Measurements from ENCODE around the gene MANBA. TPM values are rescaled to one million over a fixed set of nuclear protein-coding genes. Genes with fewer than 3 reads are reported as not detected.

MANBA gene
- total RNA-seq, 1 experiment from 2014 or later: 91.6 TPM

GRCh38 chr4:102642631-102643298, 118.0 kb downstream of the MANBA start:
- Histone ChIP-seq H3K4me1 (ENCODE audit: low read length) (no peaks in the 10 kb centered on the region), H3K4me2 (ENCODE audit: low read depth, low read length, poor library complexity, severe bottlenecking) (no peak overlapping the region), H3K4me3 (ENCODE audit: low read length) (no peak overlapping the region), H3K9me2 (replicated peaks; ENCODE audit: insufficient read depth, low read length) (no peaks in the 10 kb centered on the region), H3K9ac (ENCODE audit: low read length) (no peak overlapping the region), H3K36me3 (ENCODE audit: insufficient read depth, low read length) (peaks cover 11% of the 10 kb centered on the region; the same call in 1 of the 2 replicates), H3K27ac (ENCODE audit: low read length) (no peak overlapping the region), H3K27me3 (ENCODE audit: low read length) (no peaks in the 10 kb centered on the region), H4K20me1 (ENCODE audit: insufficient read depth, low read depth, low read length) (no peaks in the 10 kb centered on the region), H3K9me3 (ENCODE audit: low read length) (no peaks in the 10 kb centered on the region), H3K79me2 (ENCODE audit: low read length) (0 out of 2 replicates have a peak, but pooled peaks cover 2% of the 10 kb centered on the region), H2AFZ (ENCODE audit: low read length) (no peak overlapping the region)
- no peak for DNase-seq

- Histone ChIP-seq H3K27ac (ENCODE audit: low read length) (no peak overlapping the region), H3K36me3 (ENCODE audit: insufficient read depth, low read length) (peaks cover 9% of the 10 kb centered on the region; the same call in 1 of the 2 replicates), H3K9me2 (replicated peaks; ENCODE audit: insufficient read depth, low read length) (no peaks in the 10 kb centered on the region), H2AFZ (ENCODE audit: low read length) (no peak overlapping the region), H3K9me3 (ENCODE audit: low read length) (no peaks in the 10 kb centered on the region), H3K4me3 (ENCODE audit: low read length) (no peak overlapping the region), H3K79me2 (ENCODE audit: low read length) (0 out of 2 replicates have a peak, but pooled peaks cover 2% of the 10 kb centered on the region), H3K27me3 (ENCODE audit: low read length) (no peaks in the 10 kb centered on the region), H3K9ac (ENCODE audit: low read length) (no peak overlapping the region), H3K4me2 (ENCODE audit: low read depth, low read length, poor library complexity, severe bottlenecking) (no peak overlapping the region), H4K20me1 (ENCODE audit: insufficient read depth, low read depth, low read length) (no peaks in the 10 kb centered on the region), H3K4me1 (ENCODE audit: low read length) (no peaks in the 10 kb centered on the region)
- no peak for DNase-seq
Measured at GRCh38 chr4:102641793-102642192, 119.0 kb downstream of the MANBA start.

GRCh38 chr4:102640669-102641068, 120.1 kb downstream of the MANBA start:
- Histone ChIP-seq H4K20me1 (ENCODE audit: insufficient read depth, low read depth, low read length) (no peaks in the 10 kb centered on the region), H3K4me3 (ENCODE audit: low read length) (no peak overlapping the region), H3K4me2 (ENCODE audit: low read depth, low read length, poor library complexity, severe bottlenecking) (no peak overlapping the region), H3K9ac (ENCODE audit: low read length) (no peak overlapping the region), H3K27me3 (ENCODE audit: low read length) (no peaks in the 10 kb centered on the region), H2AFZ (ENCODE audit: low read length) (no peak overlapping the region), H3K27ac (ENCODE audit: low read length) (no peak overlapping the region), H3K4me1 (ENCODE audit: low read length) (no peaks in the 10 kb centered on the region), H3K36me3 (ENCODE audit: insufficient read depth, low read length) (0 out of 2 replicates have a peak, but pooled peaks cover 3% of the 10 kb centered on the region), H3K9me2 (replicated peaks; ENCODE audit: insufficient read depth, low read length) (no peaks in the 10 kb centered on the region), H3K9me3 (ENCODE audit: low read length) (no peaks in the 10 kb centered on the region), H3K79me2 (ENCODE audit: low read length) (no peaks in the 10 kb centered on the region)
- no peak for DNase-seq

- Histone ChIP-seq H3K27me3 (ENCODE audit: low read length) (no peaks in the 10 kb centered on the region), H3K4me1 (ENCODE audit: low read length) (no peaks in the 10 kb centered on the region), H3K4me3 (ENCODE audit: low read length) (no peak overlapping the region), H3K4me2 (ENCODE audit: low read depth, low read length, poor library complexity, severe bottlenecking) (no peak overlapping the region), H3K79me2 (ENCODE audit: low read length) (no peaks in the 10 kb centered on the region), H2AFZ (ENCODE audit: low read length) (no peak overlapping the region), H3K9me3 (ENCODE audit: low read length) (no peaks in the 10 kb centered on the region), H3K27ac (ENCODE audit: low read length) (no peak overlapping the region), H3K9ac (ENCODE audit: low read length) (no peak overlapping the region), H3K9me2 (replicated peaks; ENCODE audit: insufficient read depth, low read length) (no peaks in the 10 kb centered on the region), H4K20me1 (ENCODE audit: insufficient read depth, low read depth, low read length) (no peaks in the 10 kb centered on the region), H3K36me3 (ENCODE audit: insufficient read depth, low read length) (no peaks in the 10 kb centered on the region)
- no peak for DNase-seq
Measured at GRCh38 chr4:102639598-102639997, 121.2 kb downstream of the MANBA start.

GRCh38 chr4:102638621-102639020, 122.1 kb downstream of the MANBA start:
- Histone ChIP-seq H3K4me2 (ENCODE audit: low read depth, low read length, poor library complexity, severe bottlenecking) (no peak overlapping the region), H3K27ac (ENCODE audit: low read length) (no peak overlapping the region), H3K4me3 (ENCODE audit: low read length) (no peak overlapping the region), H3K9me2 (replicated peaks; ENCODE audit: insufficient read depth, low read length) (no peaks in the 10 kb centered on the region), H3K79me2 (ENCODE audit: low read length) (no peaks in the 10 kb centered on the region), H3K9ac (ENCODE audit: low read length) (no peak overlapping the region), H2AFZ (ENCODE audit: low read length) (no peak overlapping the region), H3K27me3 (ENCODE audit: low read length) (no peaks in the 10 kb centered on the region), H3K36me3 (ENCODE audit: insufficient read depth, low read length) (no peaks in the 10 kb centered on the region), H3K4me1 (ENCODE audit: low read length) (no peaks in the 10 kb centered on the region), H3K9me3 (ENCODE audit: low read length) (no peaks in the 10 kb centered on the region), H4K20me1 (ENCODE audit: insufficient read depth, low read depth, low read length) (no peaks in the 10 kb centered on the region)
- DNase-seq: no peak

- Histone ChIP-seq H3K9ac (ENCODE audit: low read length) (no peak overlapping the region), H3K27ac (ENCODE audit: low read length) (no peak overlapping the region), H3K9me2 (replicated peaks; ENCODE audit: insufficient read depth, low read length) (no peaks in the 10 kb centered on the region), H3K4me1 (ENCODE audit: low read length) (no peaks in the 10 kb centered on the region), H3K4me3 (ENCODE audit: low read length) (no peak overlapping the region), H3K27me3 (ENCODE audit: low read length) (no peaks in the 10 kb centered on the region), H2AFZ (ENCODE audit: low read length) (no peak overlapping the region), H3K36me3 (ENCODE audit: insufficient read depth, low read length) (no peaks in the 10 kb centered on the region), H4K20me1 (ENCODE audit: insufficient read depth, low read depth, low read length) (no peaks in the 10 kb centered on the region), H3K4me2 (ENCODE audit: low read depth, low read length, poor library complexity, severe bottlenecking) (no peak overlapping the region), H3K79me2 (ENCODE audit: low read length) (no peaks in the 10 kb centered on the region), H3K9me3 (ENCODE audit: low read length) (no peaks in the 10 kb centered on the region)
- no peak for DNase-seq
Measured at GRCh38 chr4:102637391-102637790, 123.4 kb downstream of the MANBA start.

- H3K79me2 ChIP-seq (ENCODE audit: low read length): no peaks in the 10 kb centered on the region
- no peak overlapping the region for H3K9ac ChIP-seq (ENCODE audit: low read length)
- no peaks in the 10 kb centered on the region for H3K9me2 ChIP-seq (replicated peaks; ENCODE audit: insufficient read depth, low read length)
- no peak overlapping the region for H3K4me2 ChIP-seq (ENCODE audit: low read depth, low read length, poor library complexity, severe bottlenecking)
- no peak overlapping the region for H3K27ac ChIP-seq (ENCODE audit: low read length)
- no peaks in the 10 kb centered on the region for H3K9me3 ChIP-seq (ENCODE audit: low read length)
- H3K27me3 ChIP-seq (ENCODE audit: low read length): no peaks in the 10 kb centered on the region
- no peaks in the 10 kb centered on the region for H3K4me1 ChIP-seq (ENCODE audit: low read length)
- H3K4me3 ChIP-seq (ENCODE audit: low read length): no peak overlapping the region
- no peaks in the 10 kb centered on the region for H3K36me3 ChIP-seq (ENCODE audit: insufficient read depth, low read length)
- H2AFZ ChIP-seq (ENCODE audit: low read length): no peak overlapping the region
- DNase-seq: no peak
- H4K20me1 ChIP-seq (ENCODE audit: insufficient read depth, low read depth, low read length): no peaks in the 10 kb centered on the region
Measured at GRCh38 chr4:102633100-102633499, 127.7 kb downstream of the MANBA start.

GRCh38 chr4:102632241-102633065, 128.3 kb downstream of the MANBA start:
- Histone ChIP-seq H3K9ac (ENCODE audit: low read length) (no peak overlapping the region), H3K9me2 (replicated peaks; ENCODE audit: insufficient read depth, low read length) (no peaks in the 10 kb centered on the region), H2AFZ (ENCODE audit: low read length) (no peak overlapping the region), H3K27me3 (ENCODE audit: low read length) (no peaks in the 10 kb centered on the region), H3K4me3 (ENCODE audit: low read length) (no peak overlapping the region), H4K20me1 (ENCODE audit: insufficient read depth, low read depth, low read length) (no peaks in the 10 kb centered on the region), H3K4me2 (ENCODE audit: low read depth, low read length, poor library complexity, severe bottlenecking) (no peak overlapping the region), H3K9me3 (ENCODE audit: low read length) (no peaks in the 10 kb centered on the region), H3K79me2 (ENCODE audit: low read length) (no peaks in the 10 kb centered on the region), H3K4me1 (ENCODE audit: low read length) (no peaks in the 10 kb centered on the region), H3K27ac (ENCODE audit: low read length) (no peak overlapping the region), H3K36me3 (ENCODE audit: insufficient read depth, low read length) (no peaks in the 10 kb centered on the region)
- no peak for DNase-seq
